A673 (cell line): ENCODE data around the gene RHOBTB3. TPM values are rescaled to one million over a fixed set of nuclear protein-coding genes. Genes with fewer than 3 reads are reported as not detected.

Experiments used
- BruUV-seq: library from RNA; stranded (reverse); fragments of 400-500 nt; replicated peaks from 2 replicates; lab custom pipeline; 2021; lab: Mats Ljungman, UMichigan
- CTCF ChIA-PET: fragments of 300-600 bp; sonication (Branson Sonifier 250); formaldehyde crosslinking; loops from one replicate; lab custom pipeline; 2022; ENCODE audit warnings: antibody characterized with exemption; lab: Charles Lee
- POLR2A ChIA-PET: fragments of 300-600 bp; sonication (Branson Sonifier 250); formaldehyde crosslinking; loops from one replicate; lab custom pipeline; 2022; ENCODE audit warnings: antibody characterized with exemption; ENCODE audit not compliant: low non-redundant PET; lab: Charles Lee
- DNase-seq: peaks from one replicate; pipeline ENCODE4 v3.0.0-alpha.2; 2015; ENCODE audit warnings: low spot score
- H3K27ac ChIP-seq: fragments of 200-600 bp; sonication (generic); 2 replicates; pipeline ENCODE4 v1.5.1; 2016; ENCODE audit warnings: mixed run types, low read depth, mild to moderate bottlenecking, mixed read lengths, antibody characterized with exemption, low read length; ENCODE audit not compliant: poor library complexity, severe bottlenecking
- H3K27me3 ChIP-seq: fragments of 200-600 bp; sonication (generic); replicated peaks from 2 replicates; pipeline ENCODE4 v1.6.1; 2017; ENCODE audit warnings: mixed run types, low read depth, mild to moderate bottlenecking, mixed read lengths, antibody characterized with exemption, low read length; ENCODE audit not compliant: insufficient read depth, poor library complexity
- H3K36me3 ChIP-seq: fragments of 200-600 bp; sonication (generic); 2 replicates; pipeline ENCODE4 v1.6.1; 2016; ENCODE audit warnings: mixed run types, mild to moderate bottlenecking, mixed read lengths, antibody characterized with exemption, low read length; ENCODE audit not compliant: insufficient read depth, poor library complexity, severe bottlenecking
- H3K4me1 ChIP-seq: fragments of 200-600 bp; sonication (generic); 2 replicates; pipeline ENCODE4 v1.6.1; 2017; ENCODE audit warnings: mixed run types, mild to moderate bottlenecking, mixed read lengths, antibody characterized with exemption, low read length; ENCODE audit not compliant: insufficient read depth, poor library complexity, severe bottlenecking
- H3K4me3 ChIP-seq: fragments of 200-600 bp; sonication (generic); 2 replicates; pipeline ENCODE4 v1.5.1; 2016; ENCODE audit warnings: low read depth, mixed run types, mild to moderate bottlenecking, mixed read lengths, low read length; ENCODE audit not compliant: poor library complexity, severe bottlenecking
- H3K9me3 ChIP-seq: fragments of 200-600 bp; sonication (generic); 2 replicates; pipeline ENCODE4 v1.6.1; 2016; ENCODE audit warnings: mixed run types, low read depth, mild to moderate bottlenecking, mixed read lengths, antibody characterized with exemption, low read length; ENCODE audit not compliant: poor library complexity, severe bottlenecking
- EZH2 ChIP-seq: fragments of 200-600 bp; sonication (generic); IDR thresholded peaks from 2 replicates; pipeline ENCODE4 v1.6.1; 2017; ENCODE audit warnings: borderline replicate concordance, low read depth, mild to moderate bottlenecking, mixed read lengths, antibody characterized with exemption, low read length; ENCODE audit not compliant: poor library complexity, severe bottlenecking
- intact Hi-C: fragments of 100-400 bp; cut with micrococcal nuclease; formaldehyde crosslinking; loops from one replicate; pipeline ENCODE4 v1.10.0; 2022; ENCODE audit not compliant: unreplicated experiment
- total RNA-seq: library from RNA; stranded (reverse); gene quantifications from 2 replicates; pipeline ENCODE4 v1.2.3, GENCODE V29; 2021
- TF ChIP-seq, protein P1 (sequence below): fragments of 300-800, 200-600 bp; sonication (generic); conservative IDR thresholded peaks from 2 replicates; pipeline ENCODE4 v1.5.1; 2017; ENCODE audit warnings: low read depth, mild to moderate bottlenecking, antibody characterized with exemption, low read length, moderate library complexity, mixed read lengths

RHOBTB3 gene
- total RNA-seq, 1 experiment from 2014 or later, result 29.6 TPM

DNA sequence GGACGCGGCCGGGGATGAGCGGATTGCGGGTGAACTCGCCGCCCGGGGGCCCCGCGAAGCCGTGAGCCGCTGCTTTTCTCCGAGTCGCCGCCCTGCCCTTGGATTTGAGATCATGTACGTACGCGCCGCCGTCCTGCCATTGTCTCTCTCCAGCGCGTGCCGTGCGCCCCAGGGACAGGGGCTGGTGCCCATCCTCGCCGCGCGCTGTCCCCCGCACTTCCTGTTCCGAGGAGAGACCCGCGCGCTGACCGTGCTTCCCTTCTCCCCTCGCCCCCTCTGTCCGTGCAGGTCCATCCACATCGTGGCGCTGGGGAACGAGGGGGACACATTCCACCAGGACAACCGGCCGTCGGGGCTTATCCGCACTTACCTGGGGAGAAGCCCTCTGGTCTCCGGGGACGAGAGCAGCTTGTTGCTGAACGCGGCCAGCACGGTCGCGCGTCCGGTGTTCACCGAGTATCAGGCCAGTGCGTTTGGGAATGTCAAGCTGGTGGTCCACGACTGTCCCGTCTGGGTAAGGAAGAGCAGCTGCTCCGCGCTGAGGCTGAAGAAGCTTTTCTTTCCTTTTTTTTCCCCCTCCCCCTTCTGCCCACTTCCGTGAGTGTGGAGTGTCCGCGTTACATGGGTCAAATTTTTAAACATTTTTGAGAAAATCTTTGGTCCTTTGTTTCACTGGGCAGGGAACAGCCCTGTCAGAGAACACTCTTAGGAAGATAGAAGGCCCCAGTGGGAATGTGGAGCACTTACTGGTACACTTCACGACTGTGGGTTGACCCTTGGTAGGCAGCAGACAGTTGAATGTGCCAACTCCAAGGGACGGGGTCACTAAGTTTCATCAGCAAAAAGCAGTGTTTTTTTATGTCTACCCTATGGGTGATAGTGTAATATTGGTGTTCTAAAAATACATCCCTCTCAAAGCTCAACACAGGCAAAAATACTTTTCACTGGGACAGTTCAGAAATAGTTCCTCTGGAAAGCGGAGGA lies 727 bp downstream of the RHOBTB3 start:
- peak overlapping the region; percentile 82 for H3K27ac ChIP-seq
- ChIA-PET POLR2A (no interaction called here), CTCF (no interaction called here)
- peaks cover 6% of the 10 kb centered on the region for H3K4me1 ChIP-seq
- BruUV-seq, result no TSS peak
- H3K4me3 ChIP-seq, result peak overlapping the region; percentile 81
- no peaks in the 10 kb centered on the region for H3K36me3 ChIP-seq
- no peaks in the 10 kb centered on the region for H3K27me3 ChIP-seq
- no peaks in the 10 kb centered on the region for H3K9me3 ChIP-seq
- intact Hi-C loops, result loop anchor here (5.0 kb wide), 1 partner anchor 85 kb away; the partner anchor contains the start of gene RFESD
- peak; percentile 53 for DNase-seq
- no peak for TF ChIP-seq EZH2
- TF ChIP-seq, protein P1, sequence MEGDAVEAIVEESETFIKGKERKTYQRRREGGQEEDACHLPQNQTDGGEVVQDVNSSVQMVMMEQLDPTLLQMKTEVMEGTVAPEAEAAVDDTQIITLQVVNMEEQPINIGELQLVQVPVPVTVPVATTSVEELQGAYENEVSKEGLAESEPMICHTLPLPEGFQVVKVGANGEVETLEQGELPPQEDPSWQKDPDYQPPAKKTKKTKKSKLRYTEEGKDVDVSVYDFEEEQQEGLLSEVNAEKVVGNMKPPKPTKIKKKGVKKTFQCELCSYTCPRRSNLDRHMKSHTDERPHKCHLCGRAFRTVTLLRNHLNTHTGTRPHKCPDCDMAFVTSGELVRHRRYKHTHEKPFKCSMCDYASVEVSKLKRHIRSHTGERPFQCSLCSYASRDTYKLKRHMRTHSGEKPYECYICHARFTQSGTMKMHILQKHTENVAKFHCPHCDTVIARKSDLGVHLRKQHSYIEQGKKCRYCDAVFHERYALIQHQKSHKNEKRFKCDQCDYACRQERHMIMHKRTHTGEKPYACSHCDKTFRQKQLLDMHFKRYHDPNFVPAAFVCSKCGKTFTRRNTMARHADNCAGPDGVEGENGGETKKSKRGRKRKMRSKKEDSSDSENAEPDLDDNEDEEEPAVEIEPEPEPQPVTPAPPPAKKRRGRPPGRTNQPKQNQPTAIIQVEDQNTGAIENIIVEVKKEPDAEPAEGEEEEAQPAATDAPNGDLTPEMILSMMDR, result no peak

DNA sequence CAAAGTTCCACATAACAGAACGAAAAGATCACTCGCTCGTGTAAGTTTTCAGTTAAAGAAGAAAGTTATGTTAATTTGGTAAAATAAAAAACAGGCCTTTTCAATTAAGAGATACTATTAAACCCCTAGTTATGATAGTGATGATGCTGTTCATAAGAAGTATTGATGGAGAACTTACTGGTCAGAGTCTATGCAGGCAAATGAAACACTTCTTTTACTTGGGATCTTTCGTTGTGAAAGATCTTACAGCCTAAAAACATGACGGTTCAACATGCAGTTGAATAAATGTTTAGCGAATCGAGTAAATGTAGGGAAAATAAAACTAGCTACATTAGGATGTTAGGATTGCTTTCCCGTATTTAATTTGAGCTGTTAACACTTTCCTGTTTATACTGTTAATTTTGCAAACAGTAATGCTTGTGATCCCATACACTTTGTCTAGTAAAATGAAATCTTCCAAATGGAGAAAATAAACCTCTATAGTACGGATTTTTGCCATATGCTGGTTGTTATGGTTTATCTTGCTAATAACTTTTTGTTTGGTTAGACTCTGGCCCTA lies 2.0 kb downstream of the RHOBTB3 start:
- intact Hi-C loops, result loop anchor here (5.0 kb wide), 1 partner anchor 86 kb away; the partner anchor contains the start of gene RFESD
- no TSS peak for BruUV-seq
- Histone ChIP-seq H3K9me3 (no peaks in the 10 kb centered on the region), H3K27ac (no peak overlapping the region), H3K4me1 (peaks cover 6% of the 10 kb centered on the region), H3K4me3 (no peak overlapping the region), H3K27me3 (no peaks in the 10 kb centered on the region), H3K36me3 (no peaks in the 10 kb centered on the region)
- ChIA-PET CTCF (no interaction called here), POLR2A (no interaction called here)
- no peak for TF ChIP-seq EZH2
- TF ChIP-seq, protein P1, result no peak
- DNase-seq, result no peak

DNA sequence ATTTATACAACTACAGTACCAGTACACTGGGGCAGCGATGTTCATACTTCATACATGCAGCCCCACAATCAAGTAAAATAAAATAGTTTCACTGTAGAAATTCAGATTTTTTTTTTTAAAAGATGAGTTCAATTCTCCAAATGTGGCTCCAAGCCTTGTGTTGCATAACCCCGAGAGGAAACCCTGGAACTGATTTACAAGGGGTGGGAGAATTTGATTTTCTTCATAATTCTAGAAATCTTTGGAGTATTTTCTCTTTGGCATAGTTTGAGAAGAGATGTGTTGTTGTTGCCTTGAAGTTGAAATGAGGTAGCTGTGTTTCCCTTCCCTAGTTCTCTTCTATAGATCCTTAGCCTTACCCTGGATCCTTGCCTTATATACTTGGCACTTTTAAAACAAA lies 3.1 kb downstream of the RHOBTB3 start:
- intact Hi-C loops, result loop anchor here (5.0 kb wide), 1 partner anchor 87 kb away; the partner anchor contains the start of gene RFESD
- BruUV-seq, result no TSS peak
- H3K9me3 ChIP-seq, result no peaks in the 10 kb centered on the region
- TF ChIP-seq EZH2, result no peak
- TF ChIP-seq, protein P1, result no peak
- H3K36me3 ChIP-seq, result peaks cover 6% of the 10 kb centered on the region
- peaks cover 6% of the 10 kb centered on the region for H3K4me1 ChIP-seq
- no peak overlapping the region for H3K4me3 ChIP-seq
- CTCF ChIA-PET, result no interaction called here
- DNase-seq, result no peak
- no peak overlapping the region for H3K27ac ChIP-seq
- POLR2A ChIA-PET, result no interaction called here
- no peaks in the 10 kb centered on the region for H3K27me3 ChIP-seq
